ENCODE results near the gene CENPC.
"Not testable (repeated sequence)": the region's sequence is repeated elsewhere in the genome, so short reads cannot be mapped to it uniquely, and the experiment has no call there.

CENPC gene

GRCh38 chr4:67545199-67546003, at the start of gene CENPC:
Gene CENPC, minus strand, starts transcription at chr4:67545503. Its CDS starts 148 bp downstream, at chr4:67545355.
- FAIRE-seq, result no peak

- FAIRE-seq, result no peak
Observed at GRCh38 chr4:67593741-67594175, 48.5 kb upstream of the CENPC start.

GRCh38 chr4:67587156-67587555, 41.9 kb upstream of the CENPC start:
- peak; percentile 45 for FAIRE-seq

- no peak for FAIRE-seq
Observed at GRCh38 chr4:67584496-67584895, 39.2 kb upstream of the CENPC start.

GRCh38 chr4:67581913-67582312, 36.6 kb upstream of the CENPC start:
- no peak for FAIRE-seq

GRCh38 chr4:67581208-67581857, 36.0 kb upstream of the CENPC start:
- no peak for FAIRE-seq

- FAIRE-seq, result no peak
Observed at GRCh38 chr4:67580577-67580976, 35.3 kb upstream of the CENPC start.

GRCh38 chr4:67576538-67576937, 31.2 kb upstream of the CENPC start:
- no peak for FAIRE-seq

- no peak for FAIRE-seq
Observed at GRCh38 chr4:67576059-67576466, 30.8 kb upstream of the CENPC start.

GRCh38 chr4:67575232-67576058, 30.1 kb upstream of the CENPC start:
- FAIRE-seq, result peak; percentile 64

- FAIRE-seq, result no peak
Observed at GRCh38 chr4:67573193-67573592, 27.9 kb upstream of the CENPC start.

GRCh38 chr4:67571975-67572374, 26.7 kb upstream of the CENPC start:
- no peak for FAIRE-seq

- FAIRE-seq, result no peak
Observed at GRCh38 chr4:67570537-67570936, 25.2 kb upstream of the CENPC start.

GRCh38 chr4:67568820-67569219, 23.5 kb upstream of the CENPC start:
- no peak for FAIRE-seq

- no peak for FAIRE-seq
Observed at GRCh38 chr4:67566335-67566734, 21.0 kb upstream of the CENPC start.

GRCh38 chr4:67565284-67565683, 20.0 kb upstream of the CENPC start:
- no peak for FAIRE-seq

GRCh38 chr4:67558493-67558892, 13.2 kb upstream of the CENPC start, which contains the start of gene STAP1:
Gene STAP1, plus strand, starts transcription at chr4:67558727. Its CDS starts 83 bp downstream, at chr4:67558810.
- no peak for FAIRE-seq

- FAIRE-seq, result no peak
Observed at GRCh38 chr4:67556436-67556835, 11.1 kb upstream of the CENPC start.

- no peak for FAIRE-seq
Observed at GRCh38 chr4:67555447-67555846, 10.1 kb upstream of the CENPC start.

- no peak for FAIRE-seq
Observed at GRCh38 chr4:67554096-67554495, 8.8 kb upstream of the CENPC start.

GRCh38 chr4:67552146-67552792, 7.0 kb upstream of the CENPC start:
- FAIRE-seq, result not testable (repeated sequence)

- no peak for FAIRE-seq
Observed at GRCh38 chr4:67550857-67551256, 5.6 kb upstream of the CENPC start.

- FAIRE-seq, result no peak
Observed at GRCh38 chr4:67550451-67550850, 5.1 kb upstream of the CENPC start.
